Measurements from ENCODE around the gene RTRAF. TPM values are rescaled to one million over a fixed set of nuclear protein-coding genes. Genes with fewer than 3 reads are reported as not detected.

Gene RTRAF
- total RNA-seq, 1 donor from 2014 or later: 178 TPM

DNA sequence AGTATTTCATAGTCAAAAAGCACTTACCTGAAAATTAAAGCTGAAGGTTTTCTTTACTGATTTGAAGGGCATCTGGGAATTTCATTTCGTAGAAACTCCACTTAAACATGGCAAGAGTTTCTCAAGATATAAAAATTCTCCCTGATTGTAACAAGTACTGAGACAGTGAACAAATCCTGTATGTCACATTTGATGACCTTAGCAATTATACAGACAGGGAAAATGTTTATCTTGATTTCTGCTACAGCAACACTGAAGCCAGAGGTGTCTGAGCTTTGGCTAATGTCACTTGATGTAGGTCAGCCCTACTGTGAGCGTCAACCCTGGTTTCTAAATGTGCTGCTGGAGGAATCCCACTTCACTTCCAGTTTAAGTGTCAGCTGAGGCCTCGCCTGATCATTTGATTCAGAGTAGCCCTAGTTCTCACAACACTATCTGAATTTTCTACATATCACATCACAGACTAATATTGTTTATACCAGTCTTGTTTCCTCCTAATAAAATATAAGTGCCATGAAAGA is 20.9 kb downstream of the RTRAF start:
- DNase-seq: no peak
- peaks cover 29% of the 10 kb centered on the region for H3K4me1 Mint-ChIP-seq (ENCODE audit: low read depth, unreplicated experiment)
- H3K27me3 Mint-ChIP-seq (ENCODE audit: unreplicated experiment): peaks cover 2% of the 10 kb centered on the region
- no peak for TF ChIP-seq CTCF (IDR thresholded peaks at IDR 0.05; ENCODE audit: partially characterized antibody, unreplicated experiment)
- H3K9me3 Mint-ChIP-seq (ENCODE audit: unreplicated experiment): peaks cover 8% of the 10 kb centered on the region
- no peak overlapping the region for H3K4me3 Mint-ChIP-seq (ENCODE audit: unreplicated experiment)
- no peak overlapping the region for H3K27ac Mint-ChIP-seq (ENCODE audit: unreplicated experiment)
- H3K36me3 Mint-ChIP-seq (ENCODE audit: unreplicated experiment): no peaks in the 10 kb centered on the region

DNA sequence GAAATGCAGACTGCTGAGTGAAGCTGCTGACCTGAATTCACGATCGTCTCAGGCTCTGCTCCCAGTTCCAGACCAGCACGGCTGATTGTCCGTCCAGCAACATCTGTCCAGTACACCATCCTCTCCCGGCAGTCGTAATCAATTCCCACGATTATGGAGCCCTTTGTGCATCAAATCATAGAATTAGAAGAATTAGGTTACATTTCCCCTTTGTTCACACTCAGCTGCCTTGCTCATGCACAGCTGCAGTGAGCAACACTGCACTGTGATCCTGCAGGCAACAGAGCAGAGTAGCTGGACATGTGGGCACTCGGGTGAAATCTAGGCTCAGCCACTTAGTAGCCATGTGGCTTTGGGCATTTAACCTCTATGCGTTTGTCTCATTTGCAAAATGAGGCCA is 22.2 kb downstream of the RTRAF start:
- no peak overlapping the region for H3K4me3 Mint-ChIP-seq (ENCODE audit: unreplicated experiment)
- peaks cover 4% of the 10 kb centered on the region for H3K27me3 Mint-ChIP-seq (ENCODE audit: unreplicated experiment)
- no peak for DNase-seq
- H3K9me3 Mint-ChIP-seq (ENCODE audit: unreplicated experiment): peaks cover 8% of the 10 kb centered on the region
- H3K27ac Mint-ChIP-seq (ENCODE audit: unreplicated experiment): peak overlapping the region; percentile 78
- no peaks in the 10 kb centered on the region for H3K36me3 Mint-ChIP-seq (ENCODE audit: unreplicated experiment)
- peaks cover 34% of the 10 kb centered on the region for H3K4me1 Mint-ChIP-seq (ENCODE audit: low read depth, unreplicated experiment)
- TF ChIP-seq CTCF (IDR thresholded peaks at IDR 0.05; ENCODE audit: partially characterized antibody, unreplicated experiment): no peak

- Mint-ChIP-seq H3K4me3 (ENCODE audit: unreplicated experiment) (no peak overlapping the region), H3K27ac (ENCODE audit: unreplicated experiment) (no peak overlapping the region), H3K9me3 (ENCODE audit: unreplicated experiment) (peaks cover 10% of the 10 kb centered on the region), H3K27me3 (ENCODE audit: unreplicated experiment) (peaks cover 8% of the 10 kb centered on the region), H3K36me3 (ENCODE audit: unreplicated experiment) (peaks cover 5% of the 10 kb centered on the region), H3K4me1 (ENCODE audit: low read depth, unreplicated experiment) (peaks cover 38% of the 10 kb centered on the region)
- TF ChIP-seq CTCF (IDR thresholded peaks at IDR 0.05; ENCODE audit: partially characterized antibody, unreplicated experiment): no peak
- no peak for DNase-seq
Observed at GRCh38 chr14:52012635-52013034, 23.3 kb downstream of the RTRAF start.

DNA sequence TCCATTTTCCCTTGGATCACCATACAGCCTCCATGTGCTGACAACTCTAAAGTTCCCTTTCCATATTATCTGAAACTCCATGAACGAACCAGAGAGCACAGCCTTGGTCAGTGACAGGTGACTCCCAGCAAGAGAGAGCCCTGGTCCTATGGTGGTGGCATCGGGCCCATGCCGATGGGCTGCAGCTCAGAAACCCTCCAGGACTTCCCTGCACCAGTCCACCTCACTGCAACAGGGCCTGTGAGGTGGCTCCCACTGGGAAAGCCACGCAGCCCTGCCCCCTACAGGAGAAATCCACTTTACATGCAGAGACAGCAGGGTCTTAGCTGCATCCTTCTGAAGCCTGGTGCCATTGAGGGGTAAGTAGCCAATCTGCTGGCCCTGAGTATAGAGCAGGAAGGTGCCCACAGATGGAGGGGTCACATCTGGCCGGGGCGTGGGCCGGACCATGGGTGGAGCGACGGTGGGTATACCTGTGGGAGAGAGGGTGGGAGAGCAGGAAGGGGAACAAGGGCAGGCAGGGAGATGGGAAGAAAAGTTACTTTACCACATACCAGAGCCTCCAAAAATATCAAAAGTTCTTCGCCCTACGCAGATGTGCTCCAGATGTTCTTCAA is 24.7 kb downstream of the RTRAF start:
- peak overlapping the region; percentile 80 for H3K27ac Mint-ChIP-seq (ENCODE audit: unreplicated experiment)
- DNase-seq: peak; percentile 44
- peaks cover 38% of the 10 kb centered on the region for H3K4me1 Mint-ChIP-seq (ENCODE audit: low read depth, unreplicated experiment)
- H3K36me3 Mint-ChIP-seq (ENCODE audit: unreplicated experiment): peaks cover 5% of the 10 kb centered on the region
- peaks cover 10% of the 10 kb centered on the region for H3K9me3 Mint-ChIP-seq (ENCODE audit: unreplicated experiment)
- peaks cover 8% of the 10 kb centered on the region for H3K27me3 Mint-ChIP-seq (ENCODE audit: unreplicated experiment)
- TF ChIP-seq CTCF (IDR thresholded peaks at IDR 0.05; ENCODE audit: partially characterized antibody, unreplicated experiment): peak; percentile 40
- peak overlapping the region; percentile 46 for H3K4me3 Mint-ChIP-seq (ENCODE audit: unreplicated experiment)

DNA sequence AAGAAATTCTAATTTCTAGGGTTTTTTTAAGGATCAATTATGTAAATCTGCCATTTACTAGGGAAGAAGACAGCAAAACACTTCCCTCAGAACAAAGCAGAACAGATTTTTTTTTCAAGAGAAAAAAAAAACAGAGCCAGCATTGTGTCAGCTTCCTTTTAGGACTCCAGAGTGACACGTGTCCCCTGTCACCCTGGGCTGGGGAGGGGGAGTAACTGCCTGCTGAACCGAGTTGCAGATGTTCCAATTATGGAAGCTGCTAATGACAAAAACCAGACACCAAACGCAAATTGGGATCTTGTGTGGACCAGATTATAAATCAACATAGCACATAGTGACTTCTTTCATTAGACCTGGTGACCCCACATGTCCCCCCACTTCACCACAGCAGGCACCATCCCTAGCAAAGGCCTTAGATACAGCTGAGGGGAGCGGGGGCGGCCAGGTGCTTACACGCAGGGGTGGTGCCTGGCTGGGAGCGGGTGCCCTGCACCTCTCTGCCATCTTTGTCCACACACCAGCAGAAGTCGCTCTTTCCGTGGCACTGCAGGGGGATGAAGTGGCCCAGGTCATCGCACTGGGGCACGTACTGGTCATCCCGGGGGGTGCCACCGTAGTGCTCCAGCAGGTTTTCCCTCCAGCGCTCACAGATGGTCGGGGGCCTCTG is 25.4 kb downstream of the RTRAF start:
- H3K9me3 Mint-ChIP-seq (ENCODE audit: unreplicated experiment): peaks cover 10% of the 10 kb centered on the region
- H3K4me1 Mint-ChIP-seq (ENCODE audit: low read depth, unreplicated experiment): peaks cover 39% of the 10 kb centered on the region
- H3K4me3 Mint-ChIP-seq (ENCODE audit: unreplicated experiment): peak overlapping the region; percentile 11
- DNase-seq: no peak
- H3K36me3 Mint-ChIP-seq (ENCODE audit: unreplicated experiment): peaks cover 5% of the 10 kb centered on the region
- H3K27me3 Mint-ChIP-seq (ENCODE audit: unreplicated experiment): peaks cover 8% of the 10 kb centered on the region
- H3K27ac Mint-ChIP-seq (ENCODE audit: unreplicated experiment): peak overlapping the region; percentile 36
- no peak for TF ChIP-seq CTCF (IDR thresholded peaks at IDR 0.05; ENCODE audit: partially characterized antibody, unreplicated experiment)

Data from glutamatergic neuron (in vitro differentiated cells).